Measurements from ENCODE around the gene GCLM. TPM values are rescaled to one million over a fixed set of nuclear protein-coding genes. Genes with fewer than 3 reads are reported as not detected.
A peak's percentile ranks its signal among the peaks of the same experiment; 100 is the strongest.
"Not testable (repeated sequence)": the region's sequence is repeated elsewhere in the genome, so short reads cannot be mapped to it uniquely, and the experiment has no call there.

Gene GCLM
- total and polyA plus RNA-seq, 2 experiments from 2014 or later: 1.5 to 11.1 TPM

GRCh38 chr1:93864175-93864574 lies 45.1 kb downstream of the GCLM start:
- no peak for DNase-seq (ENCODE audit: low read depth in 1 of 2, low spot score in 1 of 2)
- H3K4me1 ChIP-seq (ENCODE audit: low read depth): no peaks in the 10 kb centered on the region
- H3K27me3 ChIP-seq: no peaks in the 10 kb centered on the region
- no peak for TF ChIP-seq CTCF (IDR thresholded peaks at IDR 0.05; ENCODE audit: low read depth, low read length)
- no peaks in the 10 kb centered on the region for H3K9me3 ChIP-seq (ENCODE audit: low read depth)
- H3K36me3 ChIP-seq: peaks cover 3% of the 10 kb centered on the region
- no peak overlapping the region for H3K27ac ChIP-seq
- no peak overlapping the region for H3K4me3 ChIP-seq

- not testable (repeated sequence) for H3K9me3 ChIP-seq (ENCODE audit: low read depth); H3K27ac ChIP-seq; H3K27me3 ChIP-seq; H3K36me3 ChIP-seq; DNase-seq (ENCODE audit: low read depth in 1 of 2, low spot score in 1 of 2); H3K4me1 ChIP-seq (ENCODE audit: low read depth); H3K4me3 ChIP-seq
Observed at GRCh38 chr1:93857653-93858052, 51.6 kb downstream of the GCLM start.

- H3K27ac ChIP-seq; DNase-seq (ENCODE audit: low read depth in 1 of 2, low spot score in 1 of 2); H3K9me3 ChIP-seq (ENCODE audit: low read depth); H3K27me3 ChIP-seq; H3K4me1 ChIP-seq (ENCODE audit: low read depth); H3K4me3 ChIP-seq; H3K36me3 ChIP-seq: not testable (repeated sequence)
Observed at GRCh38 chr1:93855983-93856382, 53.2 kb downstream of the GCLM start.

- H3K4me1 ChIP-seq (ENCODE audit: low read depth): no peaks in the 10 kb centered on the region
- no peak overlapping the region for H3K27ac ChIP-seq
- DNase-seq (ENCODE audit: low read depth in 1 of 2, low spot score in 1 of 2): no peak
- no peaks in the 10 kb centered on the region for H3K9me3 ChIP-seq (ENCODE audit: low read depth)
- no peak for TF ChIP-seq CTCF (IDR thresholded peaks at IDR 0.05; ENCODE audit: low read depth, low read length)
- no peaks in the 10 kb centered on the region for H3K27me3 ChIP-seq
- H3K36me3 ChIP-seq: no peaks in the 10 kb centered on the region
- no peak overlapping the region for H3K4me3 ChIP-seq
Observed at GRCh38 chr1:93853940-93854339, 55.3 kb downstream of the GCLM start.

- H3K27ac ChIP-seq: no peak overlapping the region
- DNase-seq (ENCODE audit: low read depth in 1 of 2, low spot score in 1 of 2): no peak
- no peak overlapping the region for H3K4me3 ChIP-seq
- no peaks in the 10 kb centered on the region for H3K9me3 ChIP-seq (ENCODE audit: low read depth)
- TF ChIP-seq CTCF (IDR thresholded peaks at IDR 0.05; ENCODE audit: low read depth, low read length): no peak
- no peaks in the 10 kb centered on the region for H3K27me3 ChIP-seq
- no peaks in the 10 kb centered on the region for H3K4me1 ChIP-seq (ENCODE audit: low read depth)
- no peaks in the 10 kb centered on the region for H3K36me3 ChIP-seq
Observed at GRCh38 chr1:93851878-93852277, 57.4 kb downstream of the GCLM start.

GRCh38 chr1:93851327-93851712 lies 57.9 kb downstream of the GCLM start:
- Histone ChIP-seq H3K9me3 (ENCODE audit: low read depth) (no peaks in the 10 kb centered on the region), H3K4me3 (no peak overlapping the region), H3K27me3 (no peaks in the 10 kb centered on the region), H3K27ac (no peak overlapping the region), H3K4me1 (ENCODE audit: low read depth) (no peaks in the 10 kb centered on the region), H3K36me3 (no peaks in the 10 kb centered on the region)
- TF ChIP-seq CTCF (IDR thresholded peaks at IDR 0.05; ENCODE audit: low read depth, low read length): no peak
- DNase-seq (ENCODE audit: low read depth in 1 of 2, low spot score in 1 of 2): no peak

- H3K36me3 ChIP-seq; H3K27ac ChIP-seq; H3K4me3 ChIP-seq; H3K27me3 ChIP-seq; H3K4me1 ChIP-seq (ENCODE audit: low read depth); H3K9me3 ChIP-seq (ENCODE audit: low read depth): not testable (repeated sequence)
- DNase-seq (ENCODE audit: low read depth in 1 of 2, low spot score in 1 of 2): peak; percentile 31 to 76
- TF ChIP-seq CTCF (IDR thresholded peaks at IDR 0.05; ENCODE audit: low read depth, low read length): peak; percentile 57
Observed at GRCh38 chr1:93850687-93851326, 58.4 kb downstream of the GCLM start.
